A549 (cell line): ENCODE data around the gene LRRC4C. TPM values are rescaled to one million over a fixed set of nuclear protein-coding genes. Genes with fewer than 3 reads are reported as not detected.

ENCODE experiments used
- ATAC-seq, 2 experiments: fragments of 200-7000 bp in 1 of 2; fragments of >200 bp in 1 of 2; cut with Nextera tagmentation in 1 of 2; cut with Tn5 transposase in 1 of 2; 3 replicates each; pipeline versions ENCODE4 v1.8.0 to v1.9.1; 2018 to 2020; ENCODE audit warnings: mild to moderate bottlenecking in 1 of 2, moderate library complexity in 1 of 2
- CTCF ChIA-PET: fragments of 300-600 bp; sonication (Branson Sonifier 250); formaldehyde crosslinking; extraction: SDS; loops from one replicate; lab custom pipeline; 2021; ENCODE audit warnings: antibody characterized with exemption, inconsistent platforms; lab: Yijun Ruan, JAX
- POLR2A ChIA-PET: fragments of 350-600 bp; formaldehyde crosslinking; extraction: SDS; loops from one replicate; lab custom pipeline; 2021; ENCODE audit warnings: antibody characterized with exemption, inconsistent platforms; lab: Yijun Ruan, JAX
- DNase-seq, 2 experiments: peaks; one replicate each; pipeline versions ENCODE4 v3.0.0 to v3.0.0-alpha.2; 2011 to 2016; ENCODE audit warnings: low read depth in 1 of 2, low spot score in 1 of 2
- FAIRE-seq: peaks from 2 replicates; lab custom pipeline; 2011; peaks lifted over from hg19 to GRCh38; lab: Jason Lieb, UNC
- H3K27ac ChIP-seq, 2 experiments: fragments of >200 bp; sonication (Bioruptor Twin); formaldehyde crosslinking; 3 replicates each; pipeline ENCODE4 v1.5.1; 2016 to 2017
- H3K4me1 ChIP-seq: fragments of >200 bp; sonication (Bioruptor Twin); formaldehyde crosslinking; 3 replicates; pipeline ENCODE4 v1.6.1; 2016
- H3K4me2 ChIP-seq: fragments of >200 bp; sonication (Bioruptor Twin); formaldehyde crosslinking; 3 replicates; pipeline ENCODE4 v1.6.1; 2016
- H3K4me3 ChIP-seq: fragments of >200 bp; sonication (Bioruptor Twin); formaldehyde crosslinking; 3 replicates; pipeline ENCODE4 v1.5.1; 2016
- H3K9me3 ChIP-seq: fragments of >200 bp; sonication (Bioruptor Twin); formaldehyde crosslinking; 3 replicates; pipeline ENCODE4 v1.6.1; 2016
- BHLHE40 ChIP-seq: IDR thresholded peaks from 2 replicates; pipeline ENCODE4 v1.6.1; 2012; ENCODE audit warnings: low read depth, low read length, inconsistent platforms
- CBX2 ChIP-seq: fragments of 200-600 bp; sonication (generic); IDR thresholded peaks from 2 replicates; pipeline ENCODE4 v1.6.1; 2016; ENCODE audit warnings: low read depth, mild to moderate bottlenecking, borderline replicate concordance
- CBX8 ChIP-seq: fragments of 200-600 bp; sonication (generic); IDR thresholded peaks from 2 replicates; pipeline ENCODE4 v1.6.1; 2016
- CEBPB ChIP-seq, 2 experiments: fragments of >200 bp in 1 of 2; sonication (Bioruptor Twin) in 1 of 2; formaldehyde crosslinking in 1 of 2; IDR thresholded peaks; 2 replicates each; pipeline ENCODE4 v1.6.1; 2012 to 2016
- CHD4 ChIP-seq: fragments of 200-600 bp; sonication (generic); IDR thresholded peaks from 2 replicates; pipeline ENCODE4 v1.6.1; 2016; ENCODE audit warnings: antibody characterized with exemption, mild to moderate bottlenecking, borderline replicate concordance
- EHMT2 ChIP-seq: fragments of 200-600 bp; sonication (generic); IDR thresholded peaks from 2 replicates; pipeline ENCODE4 v1.6.1; 2016; ENCODE audit warnings: antibody characterized with exemption, low read depth, mild to moderate bottlenecking, moderate library complexity
- EP300 ChIP-seq, 2 experiments: fragments of >200 bp; sonication (Bioruptor Twin); formaldehyde crosslinking; IDR thresholded peaks; 2 replicates in 1 of 2; 3 replicates in 1 of 2; pipeline ENCODE4 v1.6.1; 2016 to 2017
- ESRRA ChIP-seq: fragments of 150-350 bp; IDR thresholded peaks from 2 replicates; pipeline ENCODE4 v1.6.1; 2014; ENCODE audit warnings: mild to moderate bottlenecking, low read length, borderline replicate concordance
- FOSL2 ChIP-seq, 2 experiments: fragments of 450-650 bp in 1 of 2; fragments of >200 bp in 1 of 2; sonication (Bioruptor Twin) in 1 of 2; formaldehyde crosslinking; IDR thresholded peaks; 2 replicates each; pipeline versions ENCODE4 v1.5.0 to v1.6.1; 2016 to 2020; ENCODE audit warnings: mild to moderate bottlenecking in 1 of 2, moderate library complexity in 1 of 2
- FOXS1 ChIP-seq: fragments of 250-450 bp; sonication (Bioruptor Pico); IDR thresholded peaks from 2 replicates; pipeline ENCODE4 v1.5.0; 2020; ENCODE audit warnings: mild to moderate bottlenecking, moderate library complexity
- HDAC2 ChIP-seq: fragments of 200-600 bp; sonication (generic); IDR thresholded peaks from 2 replicates; pipeline ENCODE4 v1.6.1; 2016
- HOXB13 ChIP-seq: fragments of 250-450 bp; sonication (Bioruptor Pico); IDR thresholded peaks from 2 replicates; pipeline ENCODE4 v1.5.0; 2020; ENCODE audit warnings: low read depth, mild to moderate bottlenecking, moderate library complexity
- JUNB ChIP-seq: fragments of >200 bp; sonication (Bioruptor Twin); formaldehyde crosslinking; IDR thresholded peaks from 2 replicates; pipeline ENCODE4 v1.6.1; 2016
- KDM5A ChIP-seq: fragments of 200-600 bp; sonication (generic); IDR thresholded peaks from 2 replicates; pipeline ENCODE4 v1.6.1; 2016; ENCODE audit warnings: antibody characterized with exemption, mild to moderate bottlenecking
- MAZ ChIP-seq: fragments of 150-350 bp; IDR thresholded peaks from 2 replicates; pipeline ENCODE4 v1.6.1; 2014; ENCODE audit warnings: antibody characterized with exemption, low read depth, low read length, borderline replicate concordance
- MYC ChIP-seq: IDR thresholded peaks from 2 replicates; pipeline ENCODE4 v1.6.1; 2012; ENCODE audit warnings: mild to moderate bottlenecking, inconsistent platforms, low read length, improper control_type of control experiment, borderline replicate concordance
- NFE2L2 ChIP-seq: fragments of 150-350 bp; conservative IDR thresholded peaks from 2 replicates; pipeline ENCODE4 v1.6.1; 2014; ENCODE audit warnings: low read length
- NPAS2 ChIP-seq: fragments of 250-450 bp; sonication (Bioruptor Pico); IDR thresholded peaks from 2 replicates; pipeline ENCODE4 v1.8.0; 2022; ENCODE audit warnings: mild to moderate bottlenecking, moderate library complexity, borderline replicate concordance
- NR3C1 ChIP-seq: fragments of >200 bp; sonication (Bioruptor Twin); formaldehyde crosslinking; IDR thresholded peaks from 3 replicates; pipeline ENCODE4 v1.6.1; 2017
- POLR2A ChIP-seq: IDR thresholded peaks from 2 replicates; pipeline ENCODE4 v1.6.1; 2012; ENCODE audit warnings: mild to moderate bottlenecking, low read length
- RNF2 ChIP-seq: fragments of 200-600 bp; sonication (generic); IDR thresholded peaks from 2 replicates; pipeline ENCODE4 v1.6.1; 2016; ENCODE audit warnings: low read depth, mild to moderate bottlenecking, antibody characterized with exemption, moderate library complexity, borderline replicate concordance
- SREBF2 ChIP-seq: fragments of 450-650 bp; IDR thresholded peaks from 2 replicates; pipeline ENCODE4 v1.6.1; 2014; ENCODE audit warnings: mild to moderate bottlenecking, moderate library complexity
- TFCP2L1 ChIP-seq: fragments of 250-450 bp; sonication (Bioruptor Pico); IDR thresholded peaks from 2 replicates; pipeline ENCODE4 v1.5.0; 2021; ENCODE audit warnings: mild to moderate bottlenecking
- TP53 ChIP-seq: fragments of 250-450 bp; sonication (Bioruptor Pico); IDR thresholded peaks from 2 replicates; pipeline ENCODE4 v1.5.0; 2021; ENCODE audit warnings: mild to moderate bottlenecking, moderate library complexity
- ZC3H11A ChIP-seq: fragments of 450-650 bp; IDR thresholded peaks from 2 replicates; pipeline ENCODE4 v1.6.1; 2014; ENCODE audit warnings: antibody characterized with exemption, mild to moderate bottlenecking
- ZFP36 ChIP-seq: fragments of 450-650 bp; IDR thresholded peaks from 2 replicates; pipeline ENCODE4 v1.6.1; 2014; ENCODE audit warnings: borderline replicate concordance; ENCODE audit not compliant: partially characterized antibody
- ZNF302 ChIP-seq: fragments of 250-450 bp; sonication (Bioruptor Pico); IDR thresholded peaks from 2 replicates; pipeline ENCODE4 v1.9.0; 2021; ENCODE audit warnings: inconsistent platforms, mild to moderate bottlenecking, moderate library complexity
- WGBS: methylation state at CpG from one replicate; pipeline ENCODE4 v1.1.6; 2017; ENCODE audit errors: missing lambda C conversion rate; 5-methylcytosine and 5-hydroxymethylcytosine counted together
- polyA plus RNA-seq, 4 experiments: library from polyadenylated mRNA; depleted of rRNA in 3 of 4; stranded (reverse); fragments of >200 nt; fragmentation: RNase III in 1 of 4; extraction: RNeasy Plus Mini Kit Qiagen cat#74134 plus additional on column Dnase treatment in 1 of 4; gene quantifications; 2 replicates in 3 of 4; 3 replicates in 1 of 4; pipeline ENCODE4 v1.2.3, GENCODE V29; 2011 to 2017
- TF ChIP-seq, protein P1 (sequence below): IDR thresholded peaks from 2 replicates; pipeline ENCODE4 v1.6.1; 2012; ENCODE audit warnings: low read depth, borderline replicate concordance
- TF ChIP-seq, protein P2 (sequence below): fragments of >200 bp; sonication (Bioruptor Twin); formaldehyde crosslinking; IDR thresholded peaks from 2 replicates; pipeline ENCODE4 v1.6.1; 2016
- TF ChIP-seq, protein P3 (sequence below): fragments of 450-650 bp; IDR thresholded peaks from 2 replicates; pipeline ENCODE4 v1.6.1; 2014; ENCODE audit warnings: antibody characterized with exemption
- TF ChIP-seq, protein P4 (sequence below): IDR thresholded peaks from 2 replicates; pipeline ENCODE4 v1.6.1; 2012
- TF ChIP-seq, protein P5 (sequence below): fragments of >200 bp; sonication (Bioruptor Twin); formaldehyde crosslinking; IDR thresholded peaks from 3 replicates; pipeline ENCODE4 v1.5.1; 2016

The LRRC4C gene
- polyA plus RNA-seq, 2 of the 4 experiments (the other 2 are of a cell fraction), result not detected

DNA sequence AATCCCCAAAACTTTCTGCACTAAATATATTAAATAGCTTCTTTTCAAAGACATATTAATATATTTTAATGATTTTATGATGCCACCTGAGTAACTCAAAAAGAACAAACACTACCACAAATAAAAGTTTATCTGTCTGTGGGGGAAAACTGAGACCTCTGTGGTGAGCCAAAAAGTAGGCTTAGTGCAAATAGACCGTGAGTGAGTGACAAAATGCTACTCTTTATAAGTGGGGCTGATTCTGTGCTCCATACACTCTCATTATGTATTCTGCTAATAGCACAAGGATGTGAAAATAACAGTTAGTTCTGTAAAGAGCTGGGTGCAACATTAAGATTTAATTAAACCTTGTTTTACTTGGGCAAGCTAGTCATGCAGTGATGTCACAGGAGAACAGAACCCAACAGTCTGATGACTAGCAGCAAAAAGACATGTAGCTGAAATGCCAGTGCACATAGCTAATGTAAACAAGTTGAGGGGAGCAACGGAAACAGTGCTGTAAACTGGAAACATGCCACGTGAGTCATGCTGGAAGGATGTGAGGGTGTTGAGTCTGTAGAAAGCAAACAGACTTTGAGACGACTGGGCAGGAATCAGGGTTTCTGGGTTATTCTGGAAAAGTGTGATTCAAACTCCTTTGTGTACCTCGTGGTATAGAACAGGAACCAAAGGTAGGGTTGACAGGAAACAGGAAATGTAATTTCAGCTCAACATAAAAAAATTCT is 1130.4 kb downstream of the LRRC4C start (continued):
- TF ChIP-seq CHD4 (no peak), MYC (no peak), HDAC2 (no peak), CBX8 (no peak), SREBF2 (no peak), KDM5A (no peak), MAZ (no peak), JUNB (peak; percentile 89), FOSL2 (IDR thresholded peaks at IDR 0.05) (peak; percentile 82), FOSL2 (CRISPR knock-in tag; IDR thresholded peaks at IDR 0.05) (peak; percentile 96), BHLHE40 (no peak), HOXB13 (CRISPR knock-in tag) (no peak), TP53 (CRISPR knock-in tag) (no peak), CEBPB (IDR thresholded peaks at IDR 0.05) (no peak; a peak in 1 of 4 replicates), ZNF302 (no peak), FOXS1 (peak; percentile 86; the same call in 1 of the 2 replicates)
- TF ChIP-seq, protein P1, sequence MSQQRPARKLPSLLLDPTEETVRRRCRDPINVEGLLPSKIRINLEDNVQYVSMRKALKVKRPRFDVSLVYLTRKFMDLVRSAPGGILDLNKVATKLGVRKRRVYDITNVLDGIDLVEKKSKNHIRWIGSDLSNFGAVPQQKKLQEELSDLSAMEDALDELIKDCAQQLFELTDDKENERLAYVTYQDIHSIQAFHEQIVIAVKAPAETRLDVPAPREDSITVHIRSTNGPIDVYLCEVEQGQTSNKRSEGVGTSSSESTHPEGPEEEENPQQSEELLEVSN, result peak; percentile 80; the same call in 1 of the 2 replicates
- TF ChIP-seq, protein P2, sequence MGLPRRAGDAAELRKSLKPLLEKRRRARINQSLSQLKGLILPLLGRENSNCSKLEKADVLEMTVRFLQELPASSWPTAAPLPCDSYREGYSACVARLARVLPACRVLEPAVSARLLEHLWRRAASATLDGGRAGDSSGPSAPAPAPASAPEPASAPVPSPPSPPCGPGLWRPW, result 0 out of 2 replicates have a peak, but pooled peaks have one; percentile 13
- TF ChIP-seq, protein P3, sequence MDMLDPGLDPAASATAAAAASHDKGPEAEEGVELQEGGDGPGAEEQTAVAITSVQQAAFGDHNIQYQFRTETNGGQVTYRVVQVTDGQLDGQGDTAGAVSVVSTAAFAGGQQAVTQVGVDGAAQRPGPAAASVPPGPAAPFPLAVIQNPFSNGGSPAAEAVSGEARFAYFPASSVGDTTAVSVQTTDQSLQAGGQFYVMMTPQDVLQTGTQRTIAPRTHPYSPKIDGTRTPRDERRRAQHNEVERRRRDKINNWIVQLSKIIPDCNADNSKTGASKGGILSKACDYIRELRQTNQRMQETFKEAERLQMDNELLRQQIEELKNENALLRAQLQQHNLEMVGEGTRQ, result 0 out of 2 replicates have a peak, but pooled peaks have one; percentile 35
- TF ChIP-seq, protein P4, sequence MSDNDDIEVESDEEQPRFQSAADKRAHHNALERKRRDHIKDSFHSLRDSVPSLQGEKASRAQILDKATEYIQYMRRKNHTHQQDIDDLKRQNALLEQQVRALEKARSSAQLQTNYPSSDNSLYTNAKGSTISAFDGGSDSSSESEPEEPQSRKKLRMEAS, result peak; percentile 89
- TF ChIP-seq, all 56 proteins: peak for 13

DNA sequence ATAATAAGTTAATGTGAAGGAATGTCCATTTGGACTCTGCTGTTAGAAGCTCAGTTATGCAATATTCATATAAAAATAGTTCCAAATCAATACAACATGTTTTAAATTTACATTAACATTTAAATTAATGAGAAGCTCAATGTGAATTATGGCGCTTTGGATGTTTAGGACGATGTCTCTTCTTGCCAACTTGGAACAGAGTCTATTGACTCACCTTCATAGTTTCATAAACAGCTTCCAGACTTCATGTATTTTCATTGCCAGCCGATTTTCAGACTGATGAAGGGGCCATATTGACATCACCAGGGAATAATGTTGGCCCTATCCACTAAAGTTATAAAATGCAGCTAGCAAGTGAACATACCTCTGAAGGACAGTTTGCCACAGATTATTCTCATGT is 1136.2 kb downstream of the LRRC4C start:
- ChIA-PET CTCF (interaction anchor here (0.8 to 1.7 kb wide), 2 partner anchors 29 to 89 kb away, joined by 3 to 4 read pairs; no protein-coding TSS in a partner anchor), POLR2A (no interaction called here)
- Histone ChIP-seq H3K27ac (no peak overlapping the region), H3K4me2 (no peak overlapping the region), H3K9me3 (no peaks in the 10 kb centered on the region), H3K4me3 (no peak overlapping the region), H3K4me1 (peaks cover 4% of the 10 kb centered on the region)
- 50% methylated on average over 3 of the region's 3 CpGs for WGBS
- DNase-seq (no peak), FAIRE-seq (no peak), ATAC-seq (no peak)
- no peak for TF ChIP-seq EHMT2
- TF ChIP-seq ZC3H11A, result no peak
- no peak for TF ChIP-seq NR3C1
- TF ChIP-seq ESRRA, result no peak
- TF ChIP-seq ZNF302, result no peak
- TF ChIP-seq CBX2, result no peak
- no peak for TF ChIP-seq EP300 (IDR thresholded peaks at IDR 0.05)
- TF ChIP-seq NFE2L2, result no peak
- TF ChIP-seq NPAS2 (CRISPR knock-in tag), result no peak
- no peak for TF ChIP-seq HDAC2
- no peak for TF ChIP-seq POLR2A
- no peak for TF ChIP-seq ZFP36
- no peak for TF ChIP-seq TFCP2L1
- TF ChIP-seq RNF2, result no peak
- TF ChIP-seq, protein P5, sequence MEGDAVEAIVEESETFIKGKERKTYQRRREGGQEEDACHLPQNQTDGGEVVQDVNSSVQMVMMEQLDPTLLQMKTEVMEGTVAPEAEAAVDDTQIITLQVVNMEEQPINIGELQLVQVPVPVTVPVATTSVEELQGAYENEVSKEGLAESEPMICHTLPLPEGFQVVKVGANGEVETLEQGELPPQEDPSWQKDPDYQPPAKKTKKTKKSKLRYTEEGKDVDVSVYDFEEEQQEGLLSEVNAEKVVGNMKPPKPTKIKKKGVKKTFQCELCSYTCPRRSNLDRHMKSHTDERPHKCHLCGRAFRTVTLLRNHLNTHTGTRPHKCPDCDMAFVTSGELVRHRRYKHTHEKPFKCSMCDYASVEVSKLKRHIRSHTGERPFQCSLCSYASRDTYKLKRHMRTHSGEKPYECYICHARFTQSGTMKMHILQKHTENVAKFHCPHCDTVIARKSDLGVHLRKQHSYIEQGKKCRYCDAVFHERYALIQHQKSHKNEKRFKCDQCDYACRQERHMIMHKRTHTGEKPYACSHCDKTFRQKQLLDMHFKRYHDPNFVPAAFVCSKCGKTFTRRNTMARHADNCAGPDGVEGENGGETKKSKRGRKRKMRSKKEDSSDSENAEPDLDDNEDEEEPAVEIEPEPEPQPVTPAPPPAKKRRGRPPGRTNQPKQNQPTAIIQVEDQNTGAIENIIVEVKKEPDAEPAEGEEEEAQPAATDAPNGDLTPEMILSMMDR, result no peak
- no peak for TF ChIP-seq MYC
- TF ChIP-seq, protein P4, result no peak
- TF ChIP-seq TP53 (CRISPR knock-in tag), result no peak
